HG03039 (cell line): ENCODE measurements around the gene HOXA5.

ENCODE experiments used
- ATAC-seq: cut with Tn5 transposase; IDR thresholded peaks from one replicate; pipeline ENCODE4 v1.9.1; 2021; ENCODE audit warnings: mild to moderate bottlenecking, moderate library complexity; ENCODE audit not compliant: unreplicated experiment

HOXA5 gene

DNA sequence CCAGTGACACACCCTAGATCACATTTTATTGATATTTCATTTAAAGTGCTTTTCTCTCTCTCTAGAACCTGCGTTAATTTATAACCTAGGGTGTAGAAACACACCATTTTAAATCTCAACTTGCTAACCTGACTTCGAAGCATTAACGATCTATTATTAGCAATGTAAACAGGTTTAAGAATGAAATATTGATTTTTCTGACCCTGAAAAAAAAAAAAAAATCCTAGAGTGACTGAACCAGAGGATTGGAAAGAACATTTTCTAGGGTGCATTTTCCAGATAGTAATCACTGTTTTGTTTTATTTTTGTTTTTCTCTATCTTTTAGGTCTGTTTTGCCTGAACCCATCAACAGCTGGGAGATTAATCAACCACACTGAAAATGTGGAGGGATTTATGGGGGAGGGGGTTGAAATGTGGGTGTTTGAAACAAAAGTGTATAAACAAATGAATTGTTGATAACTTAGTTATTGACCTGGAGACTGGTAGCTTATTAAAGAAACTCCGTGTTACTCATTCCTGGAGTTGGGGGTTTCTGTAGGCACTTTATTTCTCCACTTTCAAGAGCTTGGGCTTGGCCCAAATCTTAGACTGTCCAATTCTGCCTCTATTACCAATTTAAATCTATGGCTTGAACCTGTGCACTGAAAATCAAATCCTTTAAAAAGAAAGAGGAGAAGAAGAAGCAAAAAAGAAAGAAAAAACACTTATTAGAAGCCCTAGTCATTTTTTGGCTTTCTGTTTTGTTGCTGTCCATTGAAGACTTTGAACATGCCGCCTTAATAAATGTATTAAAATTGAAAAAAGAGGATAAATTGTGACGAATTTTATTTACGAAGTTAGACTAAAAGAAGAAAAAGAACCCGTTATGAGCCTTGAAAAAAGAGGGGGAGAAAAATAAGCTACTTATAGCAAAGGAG, 43.8 kb downstream of the HOXA5 start:
- no peak for ATAC-seq

- no peak for ATAC-seq
These were observed 44.7 kb downstream of the HOXA5 start for GRCh38 chr7:27098578-27099451.

DNA sequence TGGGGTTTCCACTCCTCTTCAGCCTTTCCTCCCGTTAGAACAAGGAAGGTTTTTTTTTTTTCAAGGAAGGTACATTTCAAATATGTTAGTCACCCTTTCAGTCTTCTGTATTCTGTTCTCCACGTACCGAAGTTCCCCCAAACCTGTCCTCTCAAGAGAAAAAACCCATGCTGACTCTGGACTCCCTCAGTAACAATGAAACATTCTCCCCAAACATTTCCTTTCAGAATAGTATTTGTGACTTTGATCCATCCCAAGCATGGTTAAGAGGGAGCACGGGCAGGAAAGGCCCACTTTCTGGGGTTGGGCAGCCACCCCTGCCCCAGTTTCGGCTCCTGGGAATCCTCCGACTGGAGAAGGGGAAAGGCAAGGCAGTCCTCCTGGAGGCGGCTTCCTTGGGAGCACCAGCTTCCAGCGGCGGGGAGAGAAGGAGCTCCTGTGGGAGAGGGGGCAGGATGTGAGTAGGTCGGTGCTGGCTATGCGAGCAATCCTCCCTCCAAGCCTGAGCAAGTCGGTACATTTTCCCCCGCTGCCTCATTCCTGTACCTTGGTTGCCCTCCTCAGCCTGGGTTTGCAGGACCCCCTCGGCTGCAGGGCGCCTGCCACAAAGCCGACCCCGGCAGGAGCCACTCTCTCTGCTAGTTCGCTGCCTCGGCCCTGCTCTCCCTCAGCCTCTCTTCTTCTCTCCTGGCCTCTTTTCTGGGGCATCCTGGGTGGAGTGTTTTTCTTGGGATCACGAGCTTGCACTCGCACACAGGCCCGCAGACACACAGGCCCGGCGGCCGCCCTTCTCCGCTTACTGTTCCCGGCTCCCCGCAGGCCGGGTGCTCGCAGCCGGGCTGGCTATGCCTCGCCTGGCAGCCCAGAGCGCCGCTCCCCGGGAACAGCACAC, 45.5 kb downstream of the HOXA5 start:
- no peak for ATAC-seq

GRCh38 chr7:27096768-27097514, 46.5 kb downstream of the HOXA5 start:
- no peak for ATAC-seq

DNA sequence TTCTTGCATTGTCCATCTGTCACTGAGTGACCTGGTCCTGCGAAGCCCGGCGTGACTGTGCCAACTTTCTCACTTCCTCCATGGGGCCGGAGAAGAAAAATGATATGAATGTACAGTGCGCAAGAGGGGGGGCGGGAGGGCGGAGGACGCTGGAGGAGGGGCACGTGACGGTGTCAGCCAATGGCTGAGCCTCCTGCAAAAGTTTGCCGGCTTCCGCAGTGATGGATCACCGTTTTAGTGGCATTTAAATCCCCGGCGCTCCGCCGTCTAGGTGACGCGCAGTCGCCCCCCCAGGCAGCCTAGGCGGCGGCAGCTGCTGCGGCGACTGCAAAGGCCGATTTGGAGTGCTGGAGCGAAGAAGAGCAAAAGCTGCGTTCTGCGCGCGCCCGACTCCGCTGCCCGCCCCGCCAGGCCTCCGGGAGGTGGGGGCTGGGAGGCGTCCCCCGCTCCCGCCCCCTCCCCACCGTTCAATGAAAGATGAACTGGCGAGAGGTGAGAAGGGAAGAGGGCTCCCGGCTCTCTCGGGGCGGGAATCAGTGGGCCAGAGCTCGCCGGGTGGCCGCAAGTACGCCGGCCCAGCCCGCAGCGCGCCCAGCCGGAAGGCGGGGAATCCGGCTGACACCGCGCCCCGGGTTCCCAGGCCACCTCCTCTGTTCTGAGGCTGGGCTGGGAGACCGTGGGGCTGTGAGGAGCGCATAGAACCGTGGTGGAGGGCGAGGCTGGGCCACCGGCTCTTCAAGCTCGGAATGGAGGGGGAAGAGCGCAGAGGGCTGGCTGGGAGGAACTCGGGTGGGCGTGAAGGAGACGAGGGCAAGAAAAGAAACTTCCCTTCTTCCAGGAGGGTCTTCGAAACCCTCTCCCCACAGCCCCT, 47.3 kb downstream of the HOXA5 start, which contains the start of gene HOXA1:
TSS of gene HOXA1 (minus strand) at position 104 of the 871 bp plus-strand sequence. CDS start at position 16, 88 bp downstream.
- ATAC-seq = peak; percentile 87

DNA sequence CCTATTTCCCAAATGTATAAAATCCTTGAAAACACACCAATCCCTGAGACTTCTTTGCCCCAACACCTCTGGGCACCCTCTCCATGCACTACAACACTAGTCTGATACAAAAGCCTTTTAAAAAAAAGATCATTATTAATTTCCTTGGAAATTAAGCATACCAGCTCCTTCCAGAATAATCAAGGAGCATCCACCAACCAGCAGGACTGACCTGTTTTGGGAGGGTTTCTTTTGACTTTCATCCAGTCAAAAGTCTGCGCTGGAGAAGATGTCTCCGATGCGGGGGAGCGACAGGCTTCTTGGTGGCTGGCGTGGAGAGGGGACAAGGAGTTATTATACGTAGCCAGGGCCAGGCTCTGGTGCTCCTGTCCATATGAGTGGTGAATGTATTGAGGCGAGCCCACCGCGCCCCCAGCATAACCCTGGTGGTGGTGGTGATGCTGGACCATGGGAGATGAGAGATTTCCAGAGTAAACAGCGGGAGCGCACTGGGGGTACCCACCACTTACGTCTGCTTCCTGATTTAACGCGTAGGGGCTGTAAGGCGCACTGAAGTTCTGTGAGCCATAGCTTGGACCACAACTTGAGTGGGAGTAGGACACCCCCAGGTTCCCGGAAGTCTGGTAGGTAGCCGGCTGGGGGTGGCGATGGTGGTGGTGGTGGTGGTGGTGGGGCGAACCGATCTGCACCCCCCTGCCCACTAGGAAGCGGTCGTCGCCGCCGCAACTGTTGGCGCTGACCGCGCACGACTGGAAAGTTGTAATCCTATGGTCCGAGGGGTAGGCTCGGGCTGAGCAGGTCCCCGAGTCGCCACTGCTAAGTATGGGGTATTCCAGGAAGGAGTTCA, 48.2 kb downstream of the HOXA5 start:
- ATAC-seq = no peak

DNA sequence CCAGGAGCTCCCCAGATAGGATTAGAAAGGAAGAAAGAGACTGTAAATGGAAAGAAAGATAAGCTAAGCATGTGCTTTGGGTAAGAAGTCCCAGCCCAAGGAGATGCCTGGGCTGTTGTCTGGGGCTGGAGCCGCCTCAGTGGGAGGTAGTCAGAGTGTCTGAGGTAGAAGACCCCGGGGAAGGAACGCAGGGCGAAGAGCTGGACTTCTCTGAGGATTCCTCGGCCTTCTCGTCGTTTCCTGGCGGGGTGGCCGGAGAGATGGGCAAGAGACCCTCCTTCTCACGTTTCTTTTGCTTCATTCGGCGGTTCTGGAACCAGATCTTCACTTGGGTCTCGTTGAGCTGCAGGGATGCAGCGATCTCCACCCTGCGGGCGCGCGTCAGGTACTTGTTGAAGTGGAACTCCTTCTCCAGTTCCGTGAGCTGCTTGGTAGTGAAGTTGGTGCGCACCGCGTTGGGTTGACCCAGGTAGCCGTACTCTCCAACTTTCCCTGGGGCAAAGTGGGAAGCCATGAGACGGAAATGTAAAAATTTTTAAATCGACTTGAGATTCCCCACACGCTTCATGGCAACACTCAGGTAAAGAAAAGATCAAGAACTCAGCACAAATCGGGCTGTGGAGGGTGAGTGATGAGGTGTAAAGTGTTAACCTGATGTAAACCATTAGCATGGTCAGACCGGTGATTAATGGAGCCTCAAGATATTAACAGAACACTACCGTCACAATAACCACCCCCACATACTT, 49.0 kb downstream of the HOXA5 start:
- no peak for ATAC-seq

DNA sequence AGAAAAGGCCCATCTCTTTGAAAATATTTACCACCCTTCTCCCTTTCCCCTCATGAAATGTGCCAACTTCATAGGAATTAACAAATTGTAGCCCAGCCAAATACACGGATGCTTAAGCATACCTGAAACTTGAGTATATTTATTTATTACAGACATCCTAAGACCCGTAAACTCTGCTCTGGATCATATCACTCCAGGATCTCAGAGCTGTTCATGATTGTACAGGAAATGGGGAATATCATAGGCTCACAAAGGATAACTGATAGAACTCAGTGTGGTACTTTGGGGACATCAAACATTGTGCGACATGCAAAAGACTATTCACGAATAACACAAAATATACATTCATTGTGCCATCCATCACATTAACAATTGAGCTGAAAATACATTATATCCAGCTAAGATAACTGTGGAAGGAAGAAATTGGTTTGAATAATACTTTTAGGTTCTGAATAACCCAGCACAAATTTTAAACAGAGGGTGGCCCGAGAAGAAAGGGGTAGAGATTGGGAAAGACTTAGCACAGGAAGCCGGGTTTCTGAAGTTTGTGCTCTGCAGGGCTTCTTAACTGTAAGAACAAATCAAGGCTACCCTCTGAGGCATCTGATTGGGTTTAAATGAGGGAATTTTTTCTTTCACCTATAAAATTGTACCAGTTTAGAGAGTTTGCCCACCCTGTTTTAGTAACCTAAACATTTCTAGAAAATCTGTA, 50.1 kb downstream of the HOXA5 start:
- no peak for ATAC-seq

DNA sequence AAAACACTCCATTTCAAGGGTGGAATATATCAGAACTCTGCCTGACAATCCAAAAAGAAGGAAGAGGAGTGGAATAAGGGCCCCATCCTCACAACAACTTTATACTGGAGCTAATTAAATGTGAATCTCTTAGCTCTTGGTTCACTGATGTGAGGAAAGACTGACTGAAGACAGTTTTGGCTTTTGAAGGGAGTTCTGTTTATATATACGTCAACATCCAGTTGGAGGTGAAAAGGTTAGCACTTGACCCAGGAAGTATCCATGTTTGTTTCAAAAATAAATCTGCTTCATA, 50.7 kb downstream of the HOXA5 start:
- no peak for ATAC-seq

DNA sequence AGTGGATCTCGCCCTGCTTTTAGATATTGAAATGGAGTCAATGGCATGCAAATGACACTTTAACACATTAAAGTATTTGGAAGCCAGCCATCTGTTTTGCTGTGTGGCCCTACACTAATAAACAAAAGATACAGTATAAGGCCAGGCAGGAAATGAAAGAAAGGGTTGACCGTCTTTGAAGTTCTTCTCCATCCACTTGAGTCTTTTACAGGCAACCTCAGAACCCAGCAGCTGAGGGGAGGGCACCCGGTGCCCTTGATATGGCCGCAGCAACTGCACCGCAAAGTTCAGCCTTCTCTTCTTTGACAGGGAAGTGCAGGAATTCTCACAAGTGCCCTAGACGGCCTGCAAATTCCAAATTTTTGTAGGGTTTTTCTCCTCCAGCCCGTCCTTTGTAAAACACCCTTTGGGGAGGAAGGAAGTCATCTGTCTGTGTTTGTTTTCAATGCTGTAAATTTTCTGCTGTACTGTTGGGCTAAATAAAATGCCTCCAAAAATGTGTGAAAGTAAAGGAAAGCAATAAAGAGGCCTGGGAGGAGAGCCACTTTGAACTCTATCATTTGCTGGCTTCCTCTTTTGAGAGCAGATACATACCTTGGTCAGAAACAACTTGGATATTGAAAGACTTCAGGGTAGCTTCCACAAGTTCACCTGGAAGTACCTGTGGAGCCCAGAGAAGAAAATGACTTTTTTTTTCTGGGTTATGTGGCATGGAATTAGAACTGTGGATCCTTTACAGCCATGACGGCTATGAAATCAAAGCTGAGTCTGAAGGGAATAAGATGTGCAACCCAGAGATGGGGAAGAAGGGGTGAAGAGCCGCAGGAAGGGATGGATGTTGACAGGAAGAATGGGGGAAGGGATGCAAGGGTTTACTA, 51.3 kb downstream of the HOXA5 start:
- no peak for ATAC-seq

GRCh38 chr7:27091105-27091504, 52.4 kb downstream of the HOXA5 start:
- no peak for ATAC-seq
